SKM-1 treated with dmso at 0.1 percent for 144 hours (cell line): ENCODE results near the gene RBP4.
A peak's percentile ranks its signal among the peaks of the same experiment; 100 is the strongest.
"Not testable (repeated sequence)": the region's sequence is repeated elsewhere in the genome, so short reads cannot be mapped to it uniquely, and the experiment has no call there.

Experiments
- DNase-seq: peaks from one replicate; lab custom pipeline; 2025; ENCODE audit not compliant: unreplicated experiment; lab: John Stamatoyannopoulos, UW

Gene RBP4

DNA sequence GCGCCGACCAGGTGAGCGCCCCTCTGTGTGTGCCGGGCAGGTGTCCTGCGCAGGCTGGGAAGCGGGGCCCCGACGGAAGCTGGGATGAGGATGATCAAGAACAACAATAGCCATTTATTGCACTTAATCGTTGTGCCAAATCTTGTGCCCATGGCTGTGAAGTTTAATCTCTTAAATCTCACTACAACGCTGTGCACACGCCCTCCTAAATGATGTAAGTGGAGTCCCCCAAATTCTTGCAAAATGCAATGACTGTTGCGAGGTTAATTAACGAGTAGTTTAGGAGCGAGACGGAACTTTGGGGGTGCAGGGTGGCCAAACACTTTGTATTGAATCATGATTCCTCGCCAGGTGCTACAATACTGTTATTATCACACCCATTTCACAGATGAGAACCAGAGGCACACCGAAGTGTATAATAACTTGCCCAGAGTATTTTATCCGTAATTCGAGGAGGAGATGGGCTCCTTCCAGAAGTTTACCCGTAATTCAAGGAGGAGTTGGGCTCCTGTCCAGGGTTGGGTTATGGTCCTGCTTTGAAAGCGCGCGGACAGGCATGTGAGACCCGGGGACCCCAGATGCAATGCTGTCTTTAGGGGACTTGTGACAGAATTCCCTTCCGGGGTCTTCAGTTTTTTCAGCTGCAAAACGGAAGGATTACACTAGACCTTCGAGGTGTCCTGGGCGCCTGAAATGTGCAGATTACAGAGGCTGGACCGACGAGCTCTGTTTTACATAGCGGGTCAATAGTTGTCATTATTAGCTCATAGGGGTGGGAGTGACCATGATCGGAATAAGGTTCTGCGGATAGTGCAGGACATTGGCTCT, 33.5 kb downstream of the RBP4 start:
- no peak for DNase-seq

DNA sequence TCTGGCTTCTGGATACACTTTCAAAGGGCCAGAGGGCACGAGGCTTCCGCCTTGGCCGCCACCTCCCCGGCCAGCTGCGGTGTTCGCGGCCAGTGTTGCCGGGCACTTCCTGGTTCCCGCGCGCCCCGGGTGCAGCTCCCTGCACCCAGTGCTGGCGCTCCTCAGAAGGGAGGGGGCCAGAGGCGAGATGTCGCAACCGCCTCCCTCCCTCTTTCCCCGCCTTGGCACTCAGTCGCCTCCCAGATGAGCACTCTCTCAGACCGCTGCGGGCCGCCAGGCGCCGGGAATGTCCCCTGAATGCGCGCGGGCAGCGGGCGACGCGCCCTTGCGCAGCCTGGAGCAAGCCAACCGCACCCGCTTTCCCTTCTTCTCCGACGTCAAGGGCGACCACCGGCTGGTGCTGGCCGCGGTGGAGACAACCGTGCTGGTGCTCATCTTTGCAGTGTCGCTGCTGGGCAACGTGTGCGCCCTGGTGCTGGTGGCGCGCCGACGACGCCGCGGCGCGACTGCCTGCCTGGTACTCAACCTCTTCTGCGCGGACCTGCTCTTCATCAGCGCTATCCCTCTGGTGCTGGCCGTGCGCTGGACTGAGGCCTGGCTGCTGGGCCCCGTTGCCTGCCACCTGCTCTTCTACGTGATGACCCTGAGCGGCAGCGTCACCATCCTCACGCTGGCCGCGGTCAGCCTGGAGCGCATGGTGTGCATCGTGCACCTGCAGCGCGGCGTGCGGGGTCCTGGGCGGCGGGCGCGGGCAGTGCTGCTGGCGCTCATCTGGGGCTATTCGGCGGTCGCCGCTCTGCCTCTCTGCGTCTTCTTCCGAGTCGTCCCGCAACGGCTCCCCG, 34.4 kb downstream of the RBP4 start, which contains the start of gene FFAR4:
FFAR4 (plus strand) TSS at position 231 of the 842 bp plus-strand sequence; CDS start at position 287, 56 bp downstream.
- peak; percentile 48 for DNase-seq

DNA sequence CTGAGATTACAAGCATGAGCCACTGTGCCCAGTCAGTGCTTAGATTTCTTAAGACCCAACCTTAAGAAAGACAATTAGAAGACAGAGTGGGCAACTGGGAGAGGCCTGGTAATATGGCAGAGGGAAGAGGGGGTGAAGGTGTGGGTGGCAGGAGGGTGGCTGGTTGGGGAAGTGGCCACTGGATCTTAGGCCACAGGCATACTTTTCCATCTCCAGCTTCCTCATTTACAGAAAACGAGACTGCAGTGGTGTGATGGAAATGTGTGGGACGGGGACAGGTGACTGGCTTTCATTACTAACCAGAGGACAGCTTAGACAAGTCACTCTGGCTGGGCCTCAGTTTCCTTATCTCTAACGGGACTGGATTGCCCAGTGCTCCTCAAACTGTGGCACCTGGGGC, 35.6 kb downstream of the RBP4 start:
- peak; percentile 12 for DNase-seq

DNA sequence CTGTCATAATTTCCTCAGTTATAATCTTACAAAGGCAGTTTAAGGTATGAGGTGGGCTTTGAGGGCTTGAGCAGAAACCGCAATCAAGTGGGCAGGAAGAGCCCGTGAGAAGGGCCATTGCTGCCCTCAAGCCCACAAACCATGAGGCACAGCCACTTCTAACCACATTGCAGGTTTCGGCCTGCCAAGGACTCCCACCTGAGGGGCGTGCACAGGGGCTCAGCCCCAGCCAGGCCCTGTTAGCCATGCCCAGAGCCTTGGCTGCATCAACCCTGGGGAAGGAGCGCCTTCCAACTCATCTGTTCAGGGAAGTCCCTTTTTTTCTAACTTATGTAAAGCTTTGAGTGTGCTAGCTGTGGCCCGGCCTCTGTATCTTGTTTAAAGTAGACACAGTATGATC, 40.5 kb downstream of the RBP4 start:
- no peak for DNase-seq

DNA sequence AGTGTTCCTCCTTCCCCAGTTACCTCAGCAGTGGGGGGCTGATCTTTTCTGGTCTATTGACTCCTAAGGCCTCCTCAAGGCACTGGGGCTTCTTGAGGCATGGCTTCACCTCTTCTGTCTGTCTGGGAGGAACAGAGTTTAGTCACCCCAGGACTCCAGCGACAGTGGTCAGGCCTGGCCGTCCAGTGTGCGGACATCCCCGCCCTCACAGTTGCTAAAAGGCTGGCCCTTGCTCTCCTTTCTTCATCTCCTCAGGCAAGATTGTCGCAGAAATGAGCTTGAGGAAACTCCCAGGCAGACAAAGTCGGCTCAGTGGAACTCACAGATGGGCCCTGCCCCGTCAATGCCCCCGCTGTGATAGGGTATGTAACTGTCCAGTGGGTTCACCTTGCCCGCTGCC, 41.5 kb downstream of the RBP4 start:
- no peak for DNase-seq

DNA sequence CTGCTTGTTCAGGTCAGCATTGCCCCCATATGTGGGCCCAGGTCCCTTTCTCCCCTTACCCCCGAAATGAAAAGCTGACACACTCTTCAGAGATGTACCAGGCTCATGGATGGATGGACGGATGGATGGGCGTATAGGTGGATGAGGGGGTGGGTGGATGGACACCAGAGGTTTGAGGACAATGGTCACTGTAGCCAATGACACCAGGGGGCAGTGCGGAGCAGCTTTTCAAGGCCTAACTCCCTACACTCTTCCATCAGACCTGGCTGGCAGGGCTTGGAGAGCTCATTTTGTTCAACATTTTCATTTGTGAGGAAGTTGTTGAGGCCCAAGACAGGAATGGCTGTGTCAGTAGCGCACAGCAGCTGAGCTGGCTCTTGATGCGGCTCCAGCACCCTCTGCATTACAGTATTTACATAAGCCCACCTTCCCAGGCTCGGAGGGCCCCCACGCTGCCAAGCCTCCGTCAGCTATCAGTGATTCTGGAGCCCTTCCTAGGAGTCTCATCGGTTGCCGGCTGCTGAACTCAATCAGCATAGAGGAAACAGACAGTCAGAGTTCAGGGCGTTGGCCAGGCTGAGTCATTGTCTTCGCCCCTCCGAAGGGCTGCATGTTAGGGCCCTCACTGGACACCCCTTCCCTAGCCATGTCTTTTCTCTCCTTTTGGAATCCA, 46.1 kb downstream of the RBP4 start:
- DNase-seq: peak; percentile 79

DNA sequence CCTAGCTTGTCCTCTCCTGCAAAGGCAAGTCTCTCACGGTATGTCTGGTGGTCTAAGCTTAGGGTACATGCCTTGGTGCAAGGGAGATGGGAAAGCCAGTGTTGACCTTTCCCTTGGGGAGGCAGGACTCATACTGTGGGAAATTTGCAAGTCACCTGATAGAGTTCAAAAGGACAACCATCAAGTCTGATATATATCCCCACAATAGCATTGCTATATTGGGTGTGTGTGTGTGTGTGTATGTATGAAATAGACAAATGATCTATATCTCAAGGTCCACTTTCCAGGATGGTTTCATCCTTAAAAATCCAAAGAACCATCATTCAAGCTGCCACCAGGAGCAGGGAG, 46.7 kb downstream of the RBP4 start:
- no peak for DNase-seq

DNA sequence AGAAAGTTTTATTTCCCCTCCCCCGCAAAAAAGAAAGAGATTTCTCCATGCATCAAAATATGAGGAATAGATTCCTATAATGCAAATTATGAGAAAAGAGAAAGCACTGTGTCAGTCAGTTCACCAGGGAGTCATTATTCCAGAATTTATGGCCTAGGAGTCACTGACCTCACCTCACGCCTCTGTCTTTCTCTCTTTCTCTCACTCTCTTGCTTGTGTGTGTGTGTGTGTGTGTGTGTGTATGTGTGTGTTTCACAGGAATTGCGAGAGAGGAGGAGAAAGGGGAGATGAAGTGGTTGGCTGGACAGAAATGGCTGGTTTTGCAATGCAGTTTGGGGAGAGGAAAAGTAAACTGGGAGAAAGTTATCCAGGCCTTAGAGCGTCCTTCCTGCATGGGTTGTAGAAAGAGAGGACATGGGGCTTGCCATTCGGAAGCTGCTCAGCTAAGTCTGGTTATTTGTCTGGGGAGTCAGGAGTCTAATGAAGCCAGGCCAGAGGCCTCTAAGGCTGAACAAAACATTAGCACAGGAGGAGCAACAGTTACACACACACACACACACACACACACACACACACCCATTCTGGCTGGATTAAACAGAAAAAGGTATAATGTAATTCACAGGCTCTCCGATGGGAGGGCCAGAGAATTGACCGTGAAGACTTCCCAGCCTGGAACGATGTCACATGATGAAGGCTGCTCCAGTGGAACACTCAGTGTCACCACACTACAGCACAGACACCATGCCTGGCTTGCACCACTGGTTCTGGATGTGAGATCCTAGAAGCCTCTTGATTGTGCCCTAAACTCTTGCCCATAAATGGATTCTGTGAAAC, 47.3 kb downstream of the RBP4 start:
- no peak for DNase-seq

DNA sequence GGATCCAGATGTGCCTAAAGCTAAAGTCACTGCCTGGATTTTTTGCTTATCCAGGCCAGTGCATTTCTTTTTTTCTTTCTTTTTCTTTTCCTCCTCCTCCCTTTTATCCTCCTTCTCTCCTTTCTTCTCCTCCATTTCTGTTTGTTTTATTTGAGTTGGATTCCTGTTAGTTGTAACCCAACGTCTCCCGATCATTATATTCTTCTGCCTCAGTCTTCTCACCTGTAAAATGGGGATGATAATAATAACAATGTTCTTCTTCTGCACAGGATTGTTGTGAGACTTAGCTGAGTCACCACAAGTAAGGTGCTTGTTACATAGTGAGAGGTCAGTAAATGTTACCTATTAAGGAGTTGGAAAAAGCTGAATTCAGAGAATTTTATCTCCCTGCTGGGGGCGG, 48.3 kb downstream of the RBP4 start:
- DNase-seq: no peak

DNA sequence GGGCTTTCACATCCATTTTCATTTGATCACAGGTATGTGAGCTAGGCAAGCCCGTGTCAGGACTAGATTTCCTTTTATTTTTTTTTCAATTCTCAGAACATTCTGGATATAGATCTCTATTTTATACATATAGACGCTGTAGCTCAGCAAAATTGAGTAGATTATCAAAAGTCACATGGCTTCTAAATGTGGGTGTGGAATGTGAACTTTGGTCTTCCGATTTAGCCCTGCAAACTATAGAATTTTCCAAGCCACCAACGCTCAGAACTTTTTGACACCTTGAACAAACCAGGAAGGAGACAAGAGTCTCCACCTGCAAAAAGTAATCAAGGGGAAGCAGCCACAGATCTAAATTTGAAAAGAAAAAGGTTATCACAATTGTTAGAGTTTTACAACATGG, 50.4 kb downstream of the RBP4 start:
- no peak for DNase-seq

DNA sequence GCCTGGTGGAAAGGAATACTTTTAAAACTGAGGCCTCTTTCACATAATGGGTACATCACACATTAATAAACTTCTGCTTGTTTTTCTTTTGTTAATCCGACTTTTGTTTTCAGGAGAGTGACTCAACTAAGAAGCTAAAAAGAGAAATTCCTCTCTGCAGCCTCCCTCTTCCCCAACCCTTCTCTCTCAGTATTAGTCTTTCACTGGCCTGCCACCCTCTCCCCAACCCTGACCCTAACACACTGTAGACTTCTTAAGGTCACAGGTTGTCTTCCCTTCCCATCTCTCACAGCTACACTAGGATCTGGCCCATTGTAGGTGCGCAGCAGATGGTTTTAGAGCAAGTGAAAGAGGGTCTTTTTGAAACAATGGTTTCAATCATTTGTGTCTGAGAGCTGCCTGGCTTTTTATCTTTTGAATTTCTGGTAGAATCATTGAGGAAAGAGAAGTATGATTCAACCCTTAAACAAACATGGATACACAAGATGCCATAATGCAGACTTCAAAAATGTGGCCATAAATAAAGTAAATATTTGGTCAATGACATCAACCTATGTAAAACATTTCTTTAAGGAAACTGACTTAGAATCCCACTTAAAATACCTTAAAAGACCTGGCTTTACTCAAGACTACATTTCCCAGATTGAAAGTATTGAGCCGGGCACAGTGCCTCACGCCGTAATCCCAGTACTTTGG, 52.5 kb downstream of the RBP4 start:
- no peak for DNase-seq

DNA sequence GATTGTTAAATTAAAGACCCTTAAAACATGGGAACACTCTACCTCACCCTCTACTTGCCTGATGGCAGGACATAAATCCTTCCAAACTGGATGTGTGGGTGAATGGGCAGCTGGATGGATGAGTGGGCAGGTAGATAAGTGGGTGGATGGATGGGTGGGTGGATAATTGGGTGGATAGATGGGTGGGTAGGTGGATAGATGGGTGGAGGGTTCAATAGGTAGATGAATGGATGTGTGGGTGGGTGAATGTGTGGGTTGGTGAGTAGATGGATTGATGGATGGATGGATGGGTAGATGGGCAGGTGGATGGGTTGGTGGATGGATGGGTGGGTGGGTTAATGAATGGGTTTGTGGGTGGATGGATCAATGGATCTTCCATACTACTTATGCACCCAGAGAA, 53.5 kb downstream of the RBP4 start:
- no peak for DNase-seq

DNA sequence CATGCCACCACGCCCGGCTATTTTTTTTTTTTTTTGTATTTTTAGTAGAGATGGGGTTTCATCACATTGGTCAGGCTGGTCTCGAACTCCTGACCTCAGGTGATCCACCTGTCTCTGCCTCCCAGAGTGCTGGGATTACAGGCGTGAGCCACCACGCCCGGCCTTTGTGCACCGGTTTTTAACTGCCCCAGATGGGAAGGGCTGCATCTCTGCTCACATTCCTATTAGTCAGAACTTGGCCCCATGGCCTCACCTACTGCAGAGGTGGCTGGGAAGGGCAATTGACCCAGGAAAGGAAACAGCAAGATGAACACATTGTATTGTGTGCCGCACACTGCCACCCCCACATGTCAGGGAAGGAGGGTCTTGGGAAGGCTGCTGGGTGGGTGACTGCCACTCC, 54.0 kb downstream of the RBP4 start:
- not testable (repeated sequence) for DNase-seq

DNA sequence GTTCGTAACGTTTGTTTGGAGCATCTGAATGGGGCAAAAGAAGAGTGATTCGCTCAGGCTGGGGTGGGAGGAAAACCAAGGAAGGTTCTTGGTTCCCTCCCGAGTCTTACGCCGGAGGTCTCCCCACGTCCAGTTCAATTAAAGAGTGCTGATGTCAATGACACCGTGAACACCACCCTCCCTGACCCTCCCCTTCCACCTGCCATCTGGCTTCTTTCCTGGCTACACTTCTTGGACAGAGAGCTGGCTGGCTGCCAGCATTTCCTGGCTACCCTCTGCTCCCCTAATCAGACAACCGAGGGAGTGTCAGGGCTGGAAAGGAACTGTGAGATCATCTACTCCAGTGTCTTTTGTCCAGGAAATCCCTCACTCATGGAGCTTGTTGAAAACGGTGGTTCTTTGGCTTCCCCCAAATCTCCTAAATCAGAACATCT, 58.7 kb downstream of the RBP4 start:
- DNase-seq: no peak
